CD14-positive monocyte (primary cell): Measurements from ENCODE around the gene GPR3. TPM values are rescaled to one million over a fixed set of nuclear protein-coding genes. Genes with fewer than 3 reads are reported as not detected.

Experiments used
- DNase-seq, 3 donors: peaks; one replicate each; pipeline ENCODE4 v3.0.0-alpha.2; 2011 to 2022
- H2AFZ ChIP-seq: 2 replicates; pipeline ENCODE4 v1.6.0; 2012; ENCODE audit warnings: mild to moderate bottlenecking, low read depth, low read length, inconsistent platforms; ENCODE audit not compliant: insufficient read depth, poor library complexity, severe bottlenecking
- H3K27ac ChIP-seq, 2 donors: 1 replicate in 1 of 2; 2 replicates in 1 of 2; pipeline ENCODE4 v1.5.1; 2012 to 2013; ENCODE audit warnings: low read length in 2 of 2, control low read depth in 1 of 2, inconsistent platforms in 1 of 2, low read depth in 1 of 2, mild to moderate bottlenecking in 1 of 2
- H3K27me3 ChIP-seq, 2 donors: one replicate each; pipeline versions ENCODE4 v1.6.0 to v1.6.1; 2011 to 2013; ENCODE audit warnings: low read length in 2 of 2; ENCODE audit not compliant: control insufficient read depth in 2 of 2, insufficient read depth in 2 of 2
- H3K36me3 ChIP-seq, 2 donors: replicated peaks in 1 of 2; 1 replicate in 1 of 2; 2 replicates in 1 of 2; pipeline versions ENCODE4 v1.5.1 to v1.6.1; 2012 to 2013; ENCODE audit warnings: low read length in 2 of 2, control low read depth in 1 of 2, inconsistent platforms in 1 of 2, mild to moderate bottlenecking in 1 of 2; ENCODE audit not compliant: insufficient read depth in 2 of 2, control insufficient read depth in 1 of 2
- H3K4me1 ChIP-seq, 2 donors: 1 replicate in 1 of 2; 2 replicates in 1 of 2; pipeline versions ENCODE4 v1.5.1 to v1.6.1; 2012 to 2013; ENCODE audit warnings: low read length in 2 of 2, control low read depth in 1 of 2, inconsistent platforms in 1 of 2, mild to moderate bottlenecking in 1 of 2, moderate library complexity in 1 of 2; ENCODE audit not compliant: insufficient read depth in 2 of 2, control insufficient read depth in 1 of 2
- H3K4me2 ChIP-seq: replicated peaks from 2 replicates; pipeline ENCODE3; 2012; ENCODE audit warnings: low read length, moderate library complexity, mild to moderate bottlenecking; ENCODE audit not compliant: poor library complexity, severe bottlenecking; ENCODE audit errors: extremely low read depth
- H3K4me3 ChIP-seq, 3 experiments: fragments of 200-600 bp in 1 of 3; sonication (generic) in 1 of 3; replicated peaks in 1 of 3; 1 replicate in 2 of 3; 2 replicates in 1 of 3; pipeline ENCODE4 v1.5.1; 2011 to 2013; ENCODE audit warnings: low read length in 3 of 3, mild to moderate bottlenecking in 3 of 3, control low read depth in 2 of 3, low read depth in 2 of 3, inconsistent platforms in 1 of 3, moderate library complexity in 1 of 3
- H3K79me2 ChIP-seq: 2 replicates; pipeline ENCODE4 v1.6.0; 2012; ENCODE audit warnings: mild to moderate bottlenecking, control low read depth, inconsistent platforms, low read length, moderate library complexity; ENCODE audit not compliant: insufficient read depth
- H3K9ac ChIP-seq: 2 replicates; pipeline ENCODE4 v1.6.0; 2017; ENCODE audit warnings: low read length, mild to moderate bottlenecking; ENCODE audit not compliant: insufficient read depth, poor library complexity, severe bottlenecking
- H3K9me3 ChIP-seq, 2 donors: replicated peaks in 1 of 2; 1 replicate in 1 of 2; 2 replicates in 1 of 2; pipeline versions ENCODE4 v1.5.1 to v1.6.1; 2012 to 2013; ENCODE audit warnings: low read length in 2 of 2, control low read depth in 1 of 2; ENCODE audit not compliant: control insufficient read depth in 1 of 2, insufficient read depth in 1 of 2
- H4K20me1 ChIP-seq: 2 replicates; pipeline ENCODE4 v1.6.0; 2012; ENCODE audit warnings: mild to moderate bottlenecking, low read length, control low read depth, moderate library complexity; ENCODE audit not compliant: insufficient read depth
- H3K27ac Mint-ChIP-seq, 7 donors: one replicate each; pipeline ENCODE4 v1.8.0; 2020; ENCODE audit warnings: mild to moderate bottlenecking in 7 of 7, mixed read lengths in 7 of 7, moderate library complexity in 6 of 7, inconsistent platforms in 2 of 7
- H3K27me3 Mint-ChIP-seq, 3 donors: one replicate each; pipeline ENCODE4 v1.8.0; 2021 to 2022; ENCODE audit warnings: low read depth in 3 of 3, mild to moderate bottlenecking in 3 of 3, mixed read lengths in 3 of 3, moderate library complexity in 3 of 3, inconsistent platforms in 1 of 3
- H3K36me3 Mint-ChIP-seq, 2 donors: one replicate each; pipeline ENCODE4 v1.8.0; 2020; ENCODE audit warnings: mixed read lengths in 2 of 2, inconsistent platforms in 1 of 2, mild to moderate bottlenecking in 1 of 2
- H3K4me1 Mint-ChIP-seq: one replicate; pipeline ENCODE4 v1.8.0; 2020; ENCODE audit warnings: mild to moderate bottlenecking, mixed read lengths
- H3K4me3 Mint-ChIP-seq, 2 donors: one replicate each; pipeline ENCODE4 v1.8.0; 2020; ENCODE audit warnings: mild to moderate bottlenecking in 2 of 2, mixed read lengths in 2 of 2, moderate library complexity in 1 of 2
- H3K9me3 Mint-ChIP-seq, 7 donors: one replicate each; pipeline ENCODE4 v1.8.0; 2020 to 2022; ENCODE audit warnings: mixed read lengths in 7 of 7, mild to moderate bottlenecking in 6 of 7, moderate library complexity in 6 of 7, inconsistent platforms in 2 of 7
- CTCF ChIP-seq: fragments of 200-600 bp; IDR thresholded peaks from one replicate; pipeline ENCODE4 v1.8.0; 2022; ENCODE audit warnings: antibody characterized with exemption, mild to moderate bottlenecking
- WGBS: methylation state at CpG from one replicate; pipeline ENCODE4 v1.1.5; 2013; ENCODE audit warnings: missing lambda C conversion rate; ENCODE audit not compliant: insufficient coverage; 5-methylcytosine and 5-hydroxymethylcytosine counted together
- intact Hi-C, 2 donors: fragments of 100-400 bp; cut with micrococcal nuclease; formaldehyde crosslinking; loops; one replicate each; pipeline versions ENCODE4 v1.15.0 to v1.15.1; 2023
- polyA plus RNA-seq, 3 donors: library from polyadenylated mRNA; depleted of rRNA in 1 of 3; unstranded in 2 of 3; stranded (reverse) in 1 of 3; fragments of 300-500 nt in 2 of 3; fragments of >200 nt in 1 of 3; fragmentation: Illumina TruSeq in 2 of 3; gene quantifications; 1 replicate in 2 of 3; 2 replicates in 1 of 3; pipeline ENCODE4 v1.2.3, GENCODE V29; 2012 to 2021

Gene GPR3
- polyA plus RNA-seq, 3 donors, result 0.26 to 2.7 TPM; not detected in 1

- no peak overlapping the region for H3K4me3 Mint-ChIP-seq
- TF ChIP-seq CTCF, result no peak
- DNase-seq, result no peak
- peak overlapping the region in 2 of 7 donors; percentile 19 to 41 for H3K27ac Mint-ChIP-seq
- Histone ChIP-seq H3K27ac (no peak overlapping the region), H3K4me3 (no peak overlapping the region), H3K4me1 (no peaks in the 10 kb centered on the region), H3K36me3 (peaks cover 89 to 99% of the 10 kb centered on the region in 2 donors), H2AFZ (no peak overlapping the region), H3K27me3 (no peaks in the 10 kb centered on the region), H4K20me1 (peaks cover 96% of the 10 kb centered on the region), H3K79me2 (peaks cover 36% of the 10 kb centered on the region), H3K9ac (no peak overlapping the region), H3K9me3 (no peaks in the 10 kb centered on the region), H3K4me2 (no peak overlapping the region)
- peaks cover 6% of the 10 kb centered on the region for H3K4me1 Mint-ChIP-seq
- intact Hi-C loops, result loop anchor here in 1 of 2 donors (10.0 kb wide), 1 partner anchor 194 kb away; the partner anchor contains the start of gene AHDC1
- peaks cover 86 to 98% of the 10 kb centered on the region in 2 donors for H3K36me3 Mint-ChIP-seq
- H3K27me3 Mint-ChIP-seq, result peaks cover 0 to 2% (median 0%) of the 10 kb centered on the region in 3 donors
- H3K9me3 Mint-ChIP-seq, result no peaks in the 10 kb centered on the region
- WGBS, result 100% methylated on average over 1 of the region's 2 CpGs
These were observed 18.3 kb downstream of the GPR3 start for GRCh38 chr1:27410709-27411108.

GRCh38 chr1:27412502-27412901 lies 20.1 kb downstream of the GPR3 start:
- DNase-seq, result no peak
- Histone ChIP-seq H4K20me1 (peaks cover 97% of the 10 kb centered on the region), H3K36me3 (peaks cover 88 to 99% of the 10 kb centered on the region in 2 donors), H3K27me3 (no peaks in the 10 kb centered on the region), H3K27ac (no peak overlapping the region), H3K4me1 (peaks cover 6 to 12% of the 10 kb centered on the region in 2 donors), H3K4me3 (no peak overlapping the region), H3K9me3 (no peaks in the 10 kb centered on the region), H3K4me2 (no peak overlapping the region), H2AFZ (no peak overlapping the region), H3K9ac (no peak overlapping the region), H3K79me2 (peaks cover 53% of the 10 kb centered on the region)
- Mint-ChIP-seq H3K9me3 (no peaks in the 10 kb centered on the region), H3K27ac (peak overlapping the region in 3 of 7 donors; percentile 11 to 65 (median 40)), H3K27me3 (no peaks in the 10 kb centered on the region), H3K4me3 (no peak overlapping the region), H3K4me1 (peaks cover 18% of the 10 kb centered on the region), H3K36me3 (peaks cover 89 to 98% of the 10 kb centered on the region in 2 donors)
- TF ChIP-seq CTCF, result no peak
- 97% methylated on average over 3 of the region's 4 CpGs for WGBS
- intact Hi-C loops, result loop anchor here in 1 of 2 donors (10.0 kb wide), 1 partner anchor 192 kb away; the partner anchor contains the start of gene AHDC1
